ENCODE data around the gene SGK1.
A peak's percentile ranks its signal among the peaks of the same experiment; 100 is the strongest.
"Not testable (repeated sequence)": the region's sequence is repeated elsewhere in the genome, so short reads cannot be mapped to it uniquely, and the experiment has no call there.

The SGK1 gene

DNA sequence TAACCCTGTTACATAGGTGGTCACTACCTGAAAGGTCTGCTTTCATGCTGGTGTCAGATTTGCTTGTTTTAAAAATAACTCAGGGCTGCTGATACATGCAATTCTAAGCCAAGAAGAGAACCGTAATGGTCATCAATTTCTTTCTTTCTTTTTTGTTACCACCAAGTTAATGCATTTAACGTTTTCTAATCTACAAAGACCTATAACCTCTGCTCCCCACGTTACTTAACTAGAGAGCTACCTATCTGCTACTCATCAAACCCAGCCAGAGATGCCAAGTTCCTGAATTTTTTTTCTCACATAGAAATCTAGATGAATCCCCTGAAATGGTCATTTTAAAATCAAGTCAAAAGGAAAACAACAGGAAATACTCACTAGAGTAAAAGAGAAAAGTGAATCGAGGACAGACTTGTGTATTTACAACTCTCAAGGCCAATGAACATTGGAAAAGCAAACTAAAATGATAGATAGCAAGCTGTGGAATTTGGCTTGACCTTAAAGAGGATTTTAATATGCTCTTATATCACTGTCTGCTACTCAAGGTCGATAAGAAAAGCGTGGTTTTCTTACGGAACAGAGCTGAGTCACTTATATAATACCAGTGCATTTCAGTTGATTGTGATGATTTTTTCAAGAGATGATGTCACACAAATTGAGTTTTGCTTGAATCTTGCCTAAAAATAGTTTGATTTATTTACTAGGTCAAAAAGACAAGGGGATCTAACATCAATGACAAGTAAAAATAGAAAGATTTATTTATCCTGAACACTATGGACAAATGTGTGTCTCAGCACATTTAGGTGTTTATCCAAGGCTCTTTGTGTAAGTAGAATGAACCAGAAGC lies 67.9 kb downstream of the SGK1 start:
- DNase-seq = no peak

DNA sequence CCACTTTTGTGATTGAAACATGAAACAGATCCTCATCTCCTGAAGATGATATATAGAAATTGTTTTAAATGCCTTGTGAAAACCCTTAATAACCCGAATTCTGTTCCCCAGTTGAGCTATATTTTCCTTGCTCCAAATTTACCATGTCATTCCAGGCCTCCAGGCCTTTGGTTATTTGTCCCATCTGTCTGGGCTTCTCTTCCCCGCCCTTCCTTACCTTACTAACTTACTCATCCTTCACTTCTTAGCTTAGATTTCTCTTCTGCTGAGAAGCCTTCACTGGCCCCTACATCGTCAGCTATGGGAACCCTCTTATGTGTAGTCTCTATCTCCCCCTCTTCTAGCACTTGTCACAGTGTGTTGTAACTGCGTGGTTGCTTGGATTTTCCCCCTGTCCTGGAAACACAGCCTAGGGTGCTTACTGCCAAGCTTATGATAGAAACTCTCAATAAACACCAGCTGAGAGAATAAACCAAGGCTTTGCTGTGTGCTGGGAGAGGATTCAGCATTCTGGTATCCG lies 68.6 kb downstream of the SGK1 start:
- no peak for DNase-seq

DNA sequence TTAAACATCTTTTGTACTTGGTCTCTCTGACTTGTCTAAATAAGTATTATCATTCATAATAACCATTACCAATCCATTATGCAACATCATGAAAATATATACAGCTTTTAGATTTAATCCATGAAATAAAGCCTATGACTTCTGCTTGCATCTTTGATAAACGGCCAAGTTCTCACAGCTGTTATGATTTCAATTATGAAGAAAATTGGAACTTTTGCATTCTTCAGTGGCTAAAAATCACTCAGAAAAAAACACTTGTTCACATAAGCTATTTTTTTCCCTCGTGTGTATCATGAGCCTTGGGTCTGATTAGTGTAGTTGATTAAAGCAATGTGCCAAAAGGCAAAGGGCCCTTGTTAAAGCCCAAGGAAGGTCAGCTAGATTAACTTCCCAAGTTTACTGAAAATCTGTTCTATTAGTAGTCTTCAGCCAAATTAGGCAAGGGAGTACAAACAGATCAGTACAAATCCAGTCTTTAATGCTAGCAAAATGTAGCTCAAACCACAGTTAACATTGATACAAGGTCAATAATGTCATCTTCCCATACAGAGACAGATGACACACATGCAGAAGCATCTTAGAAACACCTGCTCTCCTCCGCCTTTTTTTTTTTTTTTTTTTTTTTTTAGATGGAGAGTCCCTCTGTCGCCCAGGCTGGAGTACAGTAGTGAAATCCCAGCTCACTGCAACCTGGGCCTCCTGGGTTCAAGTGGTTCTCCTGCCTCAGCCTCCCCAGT lies 69.9 kb downstream of the SGK1 start:
- DNase-seq = no peak

DNA sequence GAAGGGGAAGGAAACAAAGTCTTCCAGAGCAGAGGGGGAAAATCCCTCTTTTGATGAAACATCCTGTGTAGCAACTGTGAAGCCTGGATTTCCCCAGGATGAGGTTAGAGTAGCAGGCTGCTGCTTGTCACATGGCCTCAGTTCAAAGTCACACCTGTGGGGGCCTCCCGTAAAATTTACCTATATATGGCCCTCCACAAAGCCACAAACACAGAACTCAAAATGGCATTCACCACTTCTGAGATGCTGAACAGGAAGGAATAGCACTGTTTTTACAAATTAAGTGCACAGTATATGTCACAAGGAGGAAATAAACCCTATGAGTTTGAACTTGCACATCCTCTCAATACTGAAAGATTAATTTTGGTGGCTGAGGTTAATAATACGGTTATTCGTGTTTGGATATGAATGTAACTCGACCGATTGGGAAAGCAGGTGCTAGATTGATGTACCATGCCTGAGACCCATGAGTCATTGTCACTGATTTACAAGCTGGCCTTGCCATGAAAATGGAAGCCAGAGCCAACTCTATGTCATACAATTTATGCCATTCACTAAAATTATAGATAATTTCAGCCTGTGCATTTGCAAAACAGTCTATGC lies 70.6 kb downstream of the SGK1 start:
- peak; percentile 52 for DNase-seq

DNA sequence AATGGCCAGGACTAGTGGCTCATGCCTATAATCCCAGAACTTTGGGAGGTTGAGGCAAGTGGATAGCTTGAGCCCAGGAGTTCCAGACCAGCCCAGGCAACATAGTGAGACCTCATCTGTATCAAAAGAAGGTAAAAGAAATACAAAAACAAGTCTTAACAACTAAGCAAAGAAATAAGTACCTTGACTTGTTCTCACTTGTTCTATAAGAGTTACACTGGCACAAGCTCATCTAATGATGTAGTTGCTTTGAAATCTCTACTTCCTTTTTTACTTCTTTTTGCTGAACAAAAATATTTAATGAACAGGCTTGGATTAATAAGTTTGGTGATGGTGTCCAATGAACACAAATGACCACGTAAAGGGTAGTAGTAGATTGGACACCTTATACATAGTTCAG lies 72.2 kb downstream of the SGK1 start:
- no peak for DNase-seq

DNA sequence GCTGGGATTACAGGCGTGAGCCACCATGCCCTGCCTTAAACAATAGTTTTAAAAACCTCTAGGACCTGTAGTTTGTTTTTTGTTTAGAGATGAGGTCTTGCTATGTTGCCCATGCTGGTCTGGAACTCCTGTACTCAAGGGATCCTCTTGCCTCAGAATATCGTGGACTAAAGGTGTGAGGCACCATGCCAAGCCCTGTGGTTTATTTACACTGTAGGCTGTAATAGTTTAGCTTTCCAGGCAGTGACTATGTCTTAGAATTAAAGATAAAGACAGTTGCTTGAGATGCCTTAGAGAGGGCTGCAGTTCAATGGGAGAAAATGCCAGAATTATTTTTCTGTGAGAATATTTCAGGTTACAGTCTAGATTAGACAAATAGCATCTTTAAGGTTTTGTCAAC lies 72.9 kb downstream of the SGK1 start:
- DNase-seq = no peak

DNA sequence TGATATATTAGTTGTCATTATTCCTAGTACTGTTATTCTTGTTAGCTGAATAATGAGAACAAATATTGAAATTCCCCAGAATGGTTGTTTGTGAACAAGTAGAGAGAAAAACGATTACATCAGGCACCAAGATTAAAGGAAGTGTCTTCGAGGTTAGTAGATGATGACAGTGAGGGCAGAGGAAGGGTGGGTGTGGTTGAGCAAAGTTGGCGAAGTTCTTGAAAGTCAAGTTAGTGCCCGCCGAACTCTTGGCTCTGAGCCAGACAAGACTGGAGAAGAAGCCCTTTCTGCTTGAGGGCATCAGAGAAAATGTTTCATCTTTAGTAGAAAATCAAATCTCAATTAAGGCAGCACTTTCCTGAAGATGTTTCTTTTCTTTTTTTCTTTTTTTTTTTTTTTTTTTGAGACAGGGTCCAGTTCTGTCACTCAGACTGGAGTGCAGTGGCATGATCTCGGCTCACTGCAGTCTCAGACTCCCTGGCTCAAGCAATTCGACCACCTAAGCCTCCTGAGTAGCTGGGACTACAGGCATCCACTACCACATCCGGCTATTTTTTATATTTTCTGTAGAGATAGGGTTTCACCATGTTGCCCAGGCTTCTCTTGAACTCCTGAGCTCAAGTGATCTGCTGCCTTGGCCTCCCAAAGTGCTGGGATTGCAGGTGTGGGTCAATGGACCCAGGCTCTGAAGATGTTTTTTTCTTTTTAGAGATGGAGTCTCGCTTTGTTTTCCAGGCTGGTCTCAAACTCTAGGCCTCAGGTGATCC lies 77.1 kb downstream of the SGK1 start:
- DNase-seq = peak; percentile 72

DNA sequence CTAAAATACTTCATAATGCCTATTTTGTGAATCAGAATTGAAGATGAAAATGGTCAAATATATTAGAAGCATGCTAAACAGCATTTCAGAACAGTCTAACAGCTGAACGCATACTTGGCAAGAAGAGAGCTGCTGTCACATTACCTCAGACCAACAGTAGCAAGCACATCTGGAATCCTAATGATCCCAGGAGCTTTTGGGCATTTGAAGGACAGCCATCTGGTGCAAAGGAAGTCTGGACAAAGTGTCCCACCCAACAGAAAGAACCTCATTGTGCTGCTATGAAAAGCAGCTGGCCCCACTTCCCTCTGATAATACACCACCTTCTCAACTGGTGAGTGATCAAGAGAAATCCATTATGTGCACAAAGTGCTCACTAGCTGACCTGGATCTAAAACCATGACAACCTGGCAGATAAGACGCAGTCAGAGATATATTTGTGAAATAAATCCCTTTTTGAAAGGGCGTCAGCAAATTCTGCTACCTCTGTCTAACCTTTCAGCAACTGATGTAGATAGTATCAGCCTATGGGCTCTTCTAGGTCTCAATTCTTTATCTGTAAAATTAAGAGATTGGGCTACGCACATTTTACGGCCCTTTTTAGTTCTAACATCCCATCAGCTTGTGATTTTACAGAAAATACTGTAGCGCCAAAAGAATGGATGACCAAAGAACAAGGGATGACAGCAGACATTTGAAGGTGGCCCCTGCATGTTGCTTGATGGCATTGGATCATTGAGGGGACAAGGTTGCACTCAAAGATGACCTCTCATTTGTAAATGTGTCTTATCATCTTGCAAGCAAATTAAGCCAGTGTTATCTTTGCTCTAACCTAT lies 78.7 kb downstream of the SGK1 start:
- DNase-seq = no peak

DNA sequence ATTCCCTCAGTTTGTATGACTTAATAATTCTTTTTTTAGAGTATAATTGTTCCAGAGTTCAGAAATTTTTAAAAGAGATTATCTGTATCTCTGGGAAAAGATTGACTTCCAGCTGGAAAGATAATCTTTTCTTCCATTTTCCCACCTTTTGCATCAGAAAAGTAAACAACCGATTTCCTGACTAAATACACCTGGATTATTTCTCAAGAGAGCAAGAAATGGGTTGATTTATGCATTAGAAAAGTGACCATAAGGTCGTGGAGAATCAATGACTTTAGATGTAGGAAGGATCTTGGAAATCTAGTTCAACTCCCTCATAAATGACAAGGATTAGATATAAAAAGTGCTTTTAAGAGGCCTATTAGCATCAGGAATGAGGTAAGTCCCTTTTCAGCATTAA lies 79.9 kb downstream of the SGK1 start:
- no peak for DNase-seq

DNA sequence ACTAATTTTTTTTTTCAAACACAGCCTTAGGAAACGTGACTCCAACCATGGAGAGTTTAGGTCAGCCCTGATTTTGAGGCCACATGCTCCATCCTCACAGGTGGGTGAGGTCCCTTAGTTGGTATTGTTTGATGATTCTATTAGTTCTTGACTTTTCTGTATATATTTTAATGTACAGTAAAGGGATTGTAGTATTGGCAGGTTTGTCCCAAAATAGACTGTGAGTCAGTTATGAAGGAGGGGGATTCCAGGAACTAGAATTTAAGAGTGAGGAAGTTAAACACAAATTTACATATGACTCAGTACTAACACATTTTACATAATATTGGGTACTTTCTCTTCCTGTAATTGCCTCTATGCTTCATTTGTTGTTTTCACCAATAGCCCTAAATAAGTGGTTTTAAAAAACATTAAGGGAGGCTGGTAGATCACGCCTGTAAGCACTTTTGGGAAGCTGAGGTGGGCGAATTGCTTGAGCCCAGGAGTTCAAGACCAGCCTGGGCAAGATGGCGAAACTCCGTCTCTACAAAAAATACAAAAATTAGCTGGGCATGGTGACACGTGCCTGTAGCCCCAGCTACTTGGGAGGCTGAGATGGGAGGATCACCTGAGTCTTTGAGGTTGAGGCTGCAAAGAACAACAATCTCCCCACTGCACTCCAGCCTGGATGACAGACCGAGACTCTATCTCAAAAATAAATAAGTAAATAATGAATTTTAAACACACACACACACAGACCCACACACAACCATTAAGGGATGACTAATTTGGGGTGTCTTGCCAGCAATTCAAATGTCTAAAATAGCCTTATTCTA lies 81.8 kb downstream of the SGK1 start:
- DNase-seq = no peak

DNA sequence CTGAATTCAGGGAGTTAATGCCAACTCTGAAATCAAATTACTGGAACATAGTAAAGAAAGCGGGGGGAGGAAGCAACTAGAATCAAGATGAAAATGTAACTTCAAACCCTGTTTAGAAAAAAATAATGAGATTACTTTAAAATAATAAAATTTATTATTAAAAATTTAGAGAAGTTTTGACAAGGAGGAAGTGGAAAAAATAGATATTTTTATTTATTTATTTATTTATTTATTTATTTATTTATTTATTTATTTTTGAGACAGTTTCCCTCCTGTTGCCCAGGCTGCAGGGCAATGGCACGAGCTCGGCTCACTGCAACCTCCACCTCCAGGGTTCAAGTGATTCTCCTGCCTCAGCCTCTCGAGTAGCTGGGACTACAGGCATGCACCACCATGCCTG lies 82.6 kb downstream of the SGK1 start:
- DNase-seq = not testable (repeated sequence)

DNA sequence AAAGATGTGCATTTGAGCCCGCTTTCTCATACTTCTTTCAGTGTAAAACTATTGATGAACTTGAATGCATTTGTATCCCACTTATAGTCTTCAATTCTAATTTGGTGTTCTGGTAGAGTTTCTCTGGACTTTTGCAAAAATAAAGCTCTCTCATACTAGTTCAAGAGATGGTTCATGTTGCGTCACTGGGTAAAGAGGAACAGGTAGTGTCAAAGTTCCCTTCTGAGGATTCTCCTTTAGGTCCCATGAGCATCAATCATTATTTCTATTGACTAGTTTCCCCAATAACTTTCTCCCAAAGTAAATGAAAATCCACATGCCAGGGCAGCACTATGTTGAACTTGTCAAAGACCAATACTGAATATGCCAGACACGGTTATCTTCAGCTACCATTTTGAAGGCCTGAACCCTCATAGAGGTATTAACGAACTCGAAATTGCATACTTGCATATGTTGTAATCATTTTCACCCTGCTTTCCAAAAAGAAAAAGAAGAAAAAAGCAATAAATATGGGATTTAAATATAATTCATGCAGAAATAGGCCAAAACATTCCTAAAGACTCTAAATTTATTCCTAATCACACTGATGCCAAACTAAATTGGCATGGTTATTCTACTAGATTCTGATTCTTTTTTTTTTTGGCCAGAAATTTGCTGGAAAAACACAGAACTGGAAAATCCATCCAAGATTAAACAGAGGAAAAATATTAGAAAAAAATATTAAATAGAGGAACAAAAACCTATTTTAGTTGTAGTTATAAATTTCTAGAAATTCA lies 84.5 kb downstream of the SGK1 start:
- no peak for DNase-seq

DNA sequence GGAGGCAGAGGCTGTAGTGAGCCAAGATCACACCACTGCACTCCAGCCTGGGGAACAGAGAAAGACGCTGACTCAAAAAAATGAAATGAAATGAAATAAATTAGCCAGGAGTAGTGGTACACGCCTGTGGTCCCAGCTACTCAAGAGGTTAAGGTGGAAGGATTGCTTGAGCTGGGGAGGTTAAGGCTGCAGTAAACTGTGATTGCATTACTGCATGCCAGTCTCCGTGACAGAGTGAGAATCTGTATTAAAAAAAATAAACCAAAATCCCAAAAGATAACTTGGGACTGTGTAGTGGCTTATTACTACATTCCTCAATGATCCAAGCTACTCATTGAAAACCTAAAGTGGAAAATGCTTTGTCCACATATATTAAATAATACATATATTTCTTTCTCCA lies 87.0 kb downstream of the SGK1 start:
- DNase-seq = no peak

DNA sequence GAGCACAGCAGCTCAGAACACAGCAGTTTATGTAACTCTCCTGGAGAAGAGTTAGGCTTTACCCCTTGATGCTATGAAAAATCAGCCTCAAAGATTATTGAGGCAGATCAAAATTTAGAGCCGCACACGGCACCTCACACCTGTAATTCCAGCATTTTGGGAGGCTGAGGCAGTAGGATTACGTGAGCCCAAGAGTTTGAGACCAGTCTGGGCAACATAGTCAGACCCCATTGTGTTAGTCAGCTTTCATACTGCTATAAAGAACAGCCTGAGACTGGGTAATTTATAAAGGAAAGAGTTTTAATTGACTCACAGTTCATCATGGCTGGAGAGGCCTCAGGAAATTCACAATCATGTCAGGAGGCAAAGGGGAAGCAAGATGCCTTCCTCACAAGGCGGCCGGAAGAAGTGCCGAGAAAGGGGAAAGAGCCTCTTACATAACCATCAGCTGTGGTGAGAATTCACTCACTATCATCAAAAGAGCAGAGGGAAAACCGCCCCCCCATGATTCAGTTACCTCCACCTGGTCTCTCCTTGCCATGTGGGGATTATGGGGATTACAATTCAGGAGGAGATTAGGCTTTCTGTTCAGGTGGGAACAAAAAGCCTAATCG lies 87.7 kb downstream of the SGK1 start:
- no peak for DNase-seq

DNA sequence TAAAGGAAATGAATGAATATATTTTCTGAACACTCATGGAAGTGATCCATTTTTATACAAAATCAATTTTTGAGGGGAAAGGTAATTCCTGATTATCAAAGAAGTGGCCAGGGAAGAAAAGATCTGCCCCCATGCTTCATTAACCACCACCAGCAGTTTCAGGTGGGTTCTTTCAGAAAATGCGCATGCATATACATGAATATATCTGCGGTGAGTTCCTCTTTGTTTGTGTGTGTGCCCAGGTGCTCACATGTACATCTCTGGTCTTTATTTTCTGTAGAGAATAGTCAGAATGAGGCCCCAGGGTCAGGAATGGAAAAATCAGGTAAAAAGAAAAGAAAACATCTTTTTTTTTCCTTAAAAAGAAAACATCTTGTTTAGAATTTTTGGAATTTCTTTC lies 88.4 kb downstream of the SGK1 start:
- DNase-seq = no peak

DNA sequence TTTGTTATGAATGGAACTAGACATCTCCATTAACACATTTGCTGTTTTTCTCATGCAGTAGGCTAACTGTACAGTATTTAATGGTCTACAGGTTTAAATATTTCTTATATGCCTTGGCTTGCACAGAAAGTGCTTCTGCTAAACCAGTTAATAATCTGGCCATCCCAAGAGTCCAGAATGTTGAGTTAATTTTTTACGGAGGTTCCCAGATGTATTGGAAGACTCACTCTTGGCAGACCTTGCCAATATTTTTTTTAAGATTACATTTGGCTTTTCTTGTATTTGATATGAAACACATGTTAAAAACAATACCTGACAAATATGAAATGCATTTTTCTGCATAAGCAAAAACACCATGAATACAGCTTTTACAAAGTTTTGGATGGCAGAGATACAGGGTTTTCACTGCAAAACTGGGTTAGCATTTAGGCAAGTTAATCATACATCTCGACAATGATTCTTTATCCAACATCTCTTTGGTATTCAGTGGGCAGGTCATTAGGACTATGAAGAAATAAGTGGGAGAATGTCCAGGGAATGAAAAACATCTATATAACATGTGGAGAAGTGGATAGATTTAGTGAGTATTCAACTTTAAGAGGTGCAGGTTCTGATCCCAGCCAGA lies 94.0 kb downstream of the SGK1 start:
- DNase-seq = no peak

DNA sequence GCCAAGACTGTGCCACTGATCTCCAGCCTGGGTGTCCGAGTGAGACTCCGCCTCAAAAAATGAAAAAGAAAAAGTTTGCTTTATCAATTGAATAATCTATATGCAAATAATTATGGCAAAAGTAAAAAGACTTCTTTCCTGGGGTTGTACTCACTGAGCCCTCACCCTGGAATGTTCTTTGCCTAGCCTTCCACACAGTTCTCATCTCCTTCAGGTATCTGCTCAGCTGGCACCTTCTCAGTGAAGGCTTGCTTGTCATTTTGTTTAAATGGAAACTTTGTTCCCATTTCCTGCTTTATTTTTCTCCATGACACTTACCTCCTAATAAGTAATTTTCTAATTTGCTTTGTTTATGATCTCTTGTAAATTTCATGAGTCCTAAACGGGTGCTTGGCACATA lies 96.7 kb downstream of the SGK1 start:
- no peak for DNase-seq

DNA sequence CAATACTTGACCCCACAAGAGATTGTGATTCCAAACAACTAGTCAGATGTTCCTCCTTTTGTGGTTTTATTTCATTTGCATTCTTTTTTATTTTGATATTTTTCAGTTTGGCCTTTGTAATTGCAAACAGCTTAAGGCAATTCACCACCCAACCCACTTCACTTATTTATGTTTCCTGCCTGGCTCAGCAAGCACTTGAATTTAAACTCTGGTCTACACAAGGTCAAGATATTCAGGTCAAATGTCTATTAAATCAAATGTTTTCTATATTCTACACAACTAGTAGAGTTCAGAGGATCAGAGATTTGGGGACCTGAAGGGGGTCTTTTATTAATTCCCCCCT lies 100.1 kb downstream of the SGK1 start:
- DNase-seq = no peak

DNA sequence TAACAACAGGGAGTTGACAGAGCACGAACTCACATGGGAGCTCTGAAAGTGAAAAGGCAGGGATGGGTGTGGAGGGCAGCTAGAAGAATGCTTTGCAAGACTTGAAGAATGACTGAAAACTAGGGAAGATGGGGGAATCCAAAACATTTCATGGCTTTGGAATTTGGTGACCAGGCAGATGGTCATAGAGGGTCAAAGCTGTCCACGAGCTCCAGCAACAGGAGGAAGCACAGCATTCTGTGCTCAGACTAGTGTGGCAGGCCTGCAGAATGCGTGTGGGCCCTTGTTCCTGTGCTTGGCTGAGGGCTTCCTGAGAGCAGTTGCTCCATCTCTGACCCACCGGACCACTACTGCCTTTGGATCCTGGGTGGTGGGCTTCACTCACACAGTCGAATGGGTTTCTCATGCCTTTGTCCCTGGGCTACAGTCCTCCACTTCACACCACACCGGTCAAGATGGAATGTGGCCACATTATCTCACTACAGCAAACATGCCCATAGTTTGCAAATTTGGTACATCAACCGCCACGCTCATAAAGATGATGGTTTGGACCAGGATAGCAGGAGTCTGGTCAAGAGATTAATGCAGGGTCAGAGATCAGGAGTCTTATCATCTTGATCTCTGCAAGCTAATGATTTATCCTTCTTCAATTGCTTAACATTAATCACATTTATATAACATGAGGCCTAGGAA lies 100.7 kb downstream of the SGK1 start:
- no peak for DNase-seq

Measured in effector CD8-positive, alpha-beta T cell (primary cell).